Testis (tissue), 3 donors: Measurements from ENCODE around the gene ST8SIA1. TPM values are rescaled to one million over a fixed set of nuclear protein-coding genes. Genes with fewer than 3 reads are reported as not detected.

Experiments used
- polyA plus RNA-seq: library from polyadenylated mRNA; stranded (reverse); fragments of 350-450 nt; fragmentation: Illumina TruSeq; extraction: RNeasy Lipid Tissue Mini Kit (QIAGEN cat#74804); gene quantifications from one replicate; pipeline ENCODE4 v1.2.3, GENCODE V29; 2014; ENCODE audit warnings: low read depth, low replicate concordance; ENCODE audit not compliant: insufficient read depth
- total RNA-seq, 2 donors: library from RNA; depleted of rRNA; stranded (reverse); fragments of >200 nt; gene quantifications; one replicate each; pipeline ENCODE4 v1.2.3, GENCODE V29; 2016

The ST8SIA1 gene
- total and polyA plus RNA-seq, 3 donors from 2014 or later = 6.5 to 13.6 (median 12.0) TPM

Other genes with a start within 250 kb of the ST8SIA1 start
- gene C2CD5, start 209.8 kb upstream of the ST8SIA1 start, total RNA-seq = 10 to 100 TPM; 42.7 to 58.3 TPM
- gene C2CD5, start 209.8 kb upstream of the ST8SIA1 start, polyA plus RNA-seq = 34.9 TPM